Activated naive CD4-positive, alpha-beta T cell treated with anti-CD3 and anti-CD28 coated beads, Interleukin-2, amount 10 ng/mL, durations not matched to agents 7 days and 5 days (primary cell): ENCODE measurements around the gene DIO3.

ENCODE experiments used
- CTCF ChIA-PET: fragments of 350-600 bp; sonication (Branson Sonifier 250); formaldehyde crosslinking; loops from one replicate; lab custom pipeline; 2021; ENCODE audit warnings: antibody characterized with exemption; lab: Charles Lee
- DNase-seq: peaks from one replicate; pipeline ENCODE4 v3.0.0-alpha.2; 2020
- H3K27ac Mint-ChIP-seq: one replicate; pipeline ENCODE4 v1.8.0; 2021; ENCODE audit warnings: mild to moderate bottlenecking, moderate library complexity, mixed read lengths
- H3K27me3 Mint-ChIP-seq: one replicate; pipeline ENCODE4 v1.8.0; 2021; ENCODE audit warnings: mild to moderate bottlenecking, mixed read lengths
- H3K36me3 Mint-ChIP-seq: one replicate; pipeline ENCODE4 v1.8.0; 2021; ENCODE audit warnings: mixed read lengths
- H3K4me1 Mint-ChIP-seq: one replicate; pipeline ENCODE4 v1.8.0; 2021; ENCODE audit warnings: mixed read lengths
- H3K4me3 Mint-ChIP-seq: one replicate; pipeline ENCODE4 v1.8.0; 2021; ENCODE audit warnings: mild to moderate bottlenecking, moderate library complexity, mixed read lengths
- H3K9me3 Mint-ChIP-seq: one replicate; pipeline ENCODE4 v1.8.0; 2021; ENCODE audit warnings: mixed read lengths

The DIO3 gene

GRCh38 chr14:101577221-101577909 is 16.1 kb downstream of the DIO3 start:
- H3K27me3 Mint-ChIP-seq = peaks cover 12% of the 10 kb centered on the region
- DNase-seq = no peak
- no peak overlapping the region for H3K4me3 Mint-ChIP-seq
- CTCF ChIA-PET = no interaction called here
- H3K27ac Mint-ChIP-seq = no peak overlapping the region
- H3K4me1 Mint-ChIP-seq = no peaks in the 10 kb centered on the region
- H3K9me3 Mint-ChIP-seq = no peaks in the 10 kb centered on the region
- H3K36me3 Mint-ChIP-seq = no peaks in the 10 kb centered on the region

- DNase-seq = no peak
- Mint-ChIP-seq H3K27me3 (peaks cover 12% of the 10 kb centered on the region), H3K27ac (no peak overlapping the region), H3K4me1 (no peaks in the 10 kb centered on the region), H3K36me3 (no peaks in the 10 kb centered on the region), H3K4me3 (no peak overlapping the region), H3K9me3 (no peaks in the 10 kb centered on the region)
- CTCF ChIA-PET = no interaction called here
These were observed 17.2 kb downstream of the DIO3 start for GRCh38 chr14:101578489-101578888.

GRCh38 chr14:101579372-101580080 is 18.2 kb downstream of the DIO3 start:
- CTCF ChIA-PET = no interaction called here
- no peak for DNase-seq
- peaks cover 12% of the 10 kb centered on the region for H3K27me3 Mint-ChIP-seq
- no peaks in the 10 kb centered on the region for H3K36me3 Mint-ChIP-seq
- H3K4me3 Mint-ChIP-seq = no peak overlapping the region
- H3K27ac Mint-ChIP-seq = no peak overlapping the region
- H3K9me3 Mint-ChIP-seq = no peaks in the 10 kb centered on the region
- no peaks in the 10 kb centered on the region for H3K4me1 Mint-ChIP-seq

GRCh38 chr14:101581806-101582205 is 20.5 kb downstream of the DIO3 start:
- CTCF ChIA-PET = no interaction called here
- no peaks in the 10 kb centered on the region for H3K9me3 Mint-ChIP-seq
- H3K36me3 Mint-ChIP-seq = no peaks in the 10 kb centered on the region
- peaks cover 16% of the 10 kb centered on the region for H3K27me3 Mint-ChIP-seq
- H3K4me3 Mint-ChIP-seq = no peak overlapping the region
- no peaks in the 10 kb centered on the region for H3K4me1 Mint-ChIP-seq
- DNase-seq = no peak
- no peak overlapping the region for H3K27ac Mint-ChIP-seq

- Mint-ChIP-seq H3K4me1 (no peaks in the 10 kb centered on the region), H3K36me3 (no peaks in the 10 kb centered on the region), H3K27me3 (peaks cover 16% of the 10 kb centered on the region), H3K9me3 (no peaks in the 10 kb centered on the region), H3K27ac (no peak overlapping the region), H3K4me3 (no peak overlapping the region)
- no peak for DNase-seq
- CTCF ChIA-PET = no interaction called here
These were observed 21.0 kb downstream of the DIO3 start for GRCh38 chr14:101582294-101582693.

- Mint-ChIP-seq H3K27ac (no peak overlapping the region), H3K27me3 (peaks cover 16% of the 10 kb centered on the region), H3K9me3 (no peaks in the 10 kb centered on the region), H3K4me3 (no peak overlapping the region), H3K36me3 (no peaks in the 10 kb centered on the region), H3K4me1 (no peaks in the 10 kb centered on the region)
- no peak for DNase-seq
- CTCF ChIA-PET = no interaction called here
These were observed 21.9 kb downstream of the DIO3 start for GRCh38 chr14:101583006-101583714.

GRCh38 chr14:101583715-101584054 is 22.4 kb downstream of the DIO3 start:
- CTCF ChIA-PET = no interaction called here

GRCh38 chr14:101584055-101584859 is 23.0 kb downstream of the DIO3 start:
- no peaks in the 10 kb centered on the region for H3K36me3 Mint-ChIP-seq
- DNase-seq = no peak
- CTCF ChIA-PET = no interaction called here
- H3K4me3 Mint-ChIP-seq = no peak overlapping the region
- H3K27ac Mint-ChIP-seq = no peak overlapping the region
- H3K27me3 Mint-ChIP-seq = peaks cover 14% of the 10 kb centered on the region
- no peaks in the 10 kb centered on the region for H3K9me3 Mint-ChIP-seq
- H3K4me1 Mint-ChIP-seq = no peaks in the 10 kb centered on the region

More at GRCh38 chr14:101583715-101584054, 22.4 kb downstream of the DIO3 start:
- Mint-ChIP-seq H3K36me3 (no peaks in the 10 kb centered on the region), H3K27me3 (peaks cover 16% of the 10 kb centered on the region), H3K4me1 (no peaks in the 10 kb centered on the region), H3K27ac (no peak overlapping the region), H3K4me3 (no peak overlapping the region), H3K9me3 (no peaks in the 10 kb centered on the region)
- DNase-seq = no peak

GRCh38 chr14:101585211-101585610 is 23.9 kb downstream of the DIO3 start:
- Mint-ChIP-seq H3K4me1 (no peaks in the 10 kb centered on the region), H3K9me3 (no peaks in the 10 kb centered on the region), H3K4me3 (no peak overlapping the region), H3K27ac (no peak overlapping the region), H3K36me3 (no peaks in the 10 kb centered on the region), H3K27me3 (peaks cover 10% of the 10 kb centered on the region)
- DNase-seq = no peak
- CTCF ChIA-PET = no interaction called here

GRCh38 chr14:101586531-101587430 is 25.5 kb downstream of the DIO3 start:
- no peaks in the 10 kb centered on the region for H3K9me3 Mint-ChIP-seq
- no peaks in the 10 kb centered on the region for H3K36me3 Mint-ChIP-seq
- no peak overlapping the region for H3K4me3 Mint-ChIP-seq
- DNase-seq = no peak
- no peak overlapping the region for H3K27ac Mint-ChIP-seq
- peaks cover 17% of the 10 kb centered on the region for H3K27me3 Mint-ChIP-seq
- no peaks in the 10 kb centered on the region for H3K4me1 Mint-ChIP-seq
- CTCF ChIA-PET = no interaction called here

- CTCF ChIA-PET = no interaction called here
- no peaks in the 10 kb centered on the region for H3K9me3 Mint-ChIP-seq
- no peaks in the 10 kb centered on the region for H3K4me1 Mint-ChIP-seq
- H3K4me3 Mint-ChIP-seq = no peak overlapping the region
- no peak overlapping the region for H3K27ac Mint-ChIP-seq
- H3K36me3 Mint-ChIP-seq = no peaks in the 10 kb centered on the region
- peaks cover 14% of the 10 kb centered on the region for H3K27me3 Mint-ChIP-seq
- DNase-seq = no peak
These were observed 26.2 kb downstream of the DIO3 start for GRCh38 chr14:101587441-101587911.

- no peak overlapping the region for H3K4me3 Mint-ChIP-seq
- H3K36me3 Mint-ChIP-seq = no peaks in the 10 kb centered on the region
- peaks cover 14% of the 10 kb centered on the region for H3K27me3 Mint-ChIP-seq
- CTCF ChIA-PET = no interaction called here
- H3K4me1 Mint-ChIP-seq = no peaks in the 10 kb centered on the region
- no peak overlapping the region for H3K27ac Mint-ChIP-seq
- H3K9me3 Mint-ChIP-seq = no peaks in the 10 kb centered on the region
- DNase-seq = no peak
These were observed 27.1 kb downstream of the DIO3 start for GRCh38 chr14:101588286-101588975.

- peaks cover 19% of the 10 kb centered on the region for H3K27me3 Mint-ChIP-seq
- no peaks in the 10 kb centered on the region for H3K36me3 Mint-ChIP-seq
- no peak overlapping the region for H3K27ac Mint-ChIP-seq
- no peaks in the 10 kb centered on the region for H3K4me1 Mint-ChIP-seq
- CTCF ChIA-PET = no interaction called here
- H3K9me3 Mint-ChIP-seq = peaks cover 1% of the 10 kb centered on the region
- H3K4me3 Mint-ChIP-seq = no peak overlapping the region
- DNase-seq = no peak
These were observed 27.7 kb downstream of the DIO3 start for GRCh38 chr14:101588990-101589389.
